Epithelial cell of prostate (primary cell): ENCODE results near the gene ERC2.

Source experiments
- DNase-seq: peaks from one replicate; pipeline ENCODE4 v3.0.0-alpha.2; 2011; ENCODE audit warnings: low read depth, low spot score
- H3K27ac ChIP-seq: fragments of 450-650 bp; 2 replicates; pipeline ENCODE4 v1.5.1; 2017; ENCODE audit warnings: mild to moderate bottlenecking

The ERC2 gene

GRCh38 chr3:55466526-55466925 lies 1001.7 kb downstream of the ERC2 start:
- no peak for DNase-seq
- H3K27ac ChIP-seq, result no peak overlapping the region

GRCh38 chr3:55461896-55462295 lies 1006.4 kb downstream of the ERC2 start:
- no peak overlapping the region for H3K27ac ChIP-seq
- no peak for DNase-seq

- DNase-seq, result no peak
- H3K27ac ChIP-seq, result no peak overlapping the region
Observed at GRCh38 chr3:55459838-55460237, 1008.4 kb downstream of the ERC2 start.
